ENCODE data around the gene BCL7B.

The BCL7B gene

DNA sequence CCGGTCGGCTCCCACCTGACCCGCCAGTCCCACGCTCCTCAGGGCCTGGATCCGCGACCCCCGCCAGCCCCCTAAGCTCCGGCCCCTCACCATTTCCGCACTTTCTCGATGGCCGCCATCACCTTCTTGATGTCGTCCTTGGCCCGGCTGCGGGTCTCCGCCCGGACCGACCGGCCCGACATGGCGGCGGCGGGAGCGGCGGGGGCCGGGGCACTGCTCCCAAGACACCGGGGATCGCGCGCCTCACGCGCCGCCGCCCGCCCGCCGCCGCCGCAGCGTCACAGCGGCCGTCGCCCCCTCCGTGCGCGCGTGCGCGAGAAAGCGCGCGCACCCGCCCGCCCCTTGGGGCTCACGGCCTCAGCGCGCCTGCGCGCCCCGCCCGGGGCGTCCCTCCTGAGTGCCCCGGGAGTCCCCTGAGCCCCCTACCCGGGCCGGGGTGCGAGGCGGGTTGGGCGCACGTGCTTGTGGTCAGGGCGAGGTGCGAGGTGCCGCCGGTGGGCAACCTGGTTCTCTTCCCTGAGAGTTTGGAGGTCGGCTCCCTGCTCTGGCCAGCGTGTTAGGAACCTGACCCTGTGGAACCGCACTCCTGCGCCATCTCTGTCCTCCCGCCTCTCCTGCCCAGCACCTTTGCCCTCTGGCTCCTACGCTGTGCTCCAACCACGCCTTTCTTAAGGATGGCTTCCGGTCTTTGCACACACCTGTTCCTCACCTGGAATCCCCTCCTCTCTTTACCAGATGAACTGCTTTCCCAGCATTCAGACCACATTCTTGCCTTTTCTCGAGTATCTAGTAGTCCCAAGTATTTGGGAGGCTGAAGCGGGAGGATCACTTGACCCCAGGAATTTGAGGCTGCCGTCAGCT is at the start of gene BCL7B:
BCL7B (minus strand) TSS at position 294 of the 861 bp plus-strand sequence; CDS start at position 182, 112 bp downstream.
- H3K4me1 Mint-ChIP-seq (ENCODE audit: low read depth), result peaks cover 21% of the 10 kb centered on the region
- H3K27ac Mint-ChIP-seq, result peak within 1 kb of the TSS; percentile 98
- H3K36me3 Mint-ChIP-seq (ENCODE audit: low read depth), result peaks cover 18% of the 10 kb centered on the region
- H3K27me3 Mint-ChIP-seq (ENCODE audit: low read depth), result no peaks in the 10 kb centered on the region
- peak within 1 kb of the TSS; percentile 92 for H3K4me3 Mint-ChIP-seq
- H3K9me3 Mint-ChIP-seq, result no peaks in the 10 kb centered on the region
- peak; percentile 82 for DNase-seq (ENCODE audit: low spot score)

DNA sequence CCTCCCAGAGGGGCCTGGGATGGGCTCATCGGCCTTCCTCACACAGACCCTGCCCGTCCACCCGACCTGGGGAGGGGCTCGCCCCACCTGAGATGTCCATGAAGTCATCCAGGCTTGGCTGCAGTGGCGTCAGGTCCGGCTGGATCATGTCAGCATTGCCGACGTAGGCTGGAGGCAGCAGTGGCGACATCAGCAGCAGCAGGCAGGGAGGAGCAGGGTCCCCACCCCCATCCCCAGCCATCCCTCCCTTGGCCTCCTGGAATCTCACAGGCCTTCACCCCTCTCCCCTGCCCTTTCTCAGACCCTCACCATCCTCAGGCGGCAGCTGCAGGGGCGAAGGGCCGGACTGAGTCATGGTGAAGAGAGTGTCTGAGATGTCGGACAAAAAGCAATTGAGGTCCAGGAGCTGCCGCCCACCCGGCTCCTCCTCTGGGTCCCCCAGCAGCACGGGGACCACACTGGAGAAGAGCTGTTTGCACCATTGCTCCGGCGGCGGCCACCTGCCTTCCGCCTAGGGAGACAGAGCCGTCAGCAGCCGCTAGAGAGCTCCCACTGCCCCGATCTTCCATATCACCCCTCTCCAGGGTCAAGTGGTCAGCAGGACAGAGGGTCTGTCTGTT is 48.2 kb upstream of the BCL7B start:
- Mint-ChIP-seq H3K27ac (no peak overlapping the region), H3K27me3 (ENCODE audit: low read depth) (peaks cover 7% of the 10 kb centered on the region), H3K36me3 (ENCODE audit: low read depth) (no peaks in the 10 kb centered on the region), H3K4me3 (no peak overlapping the region), H3K4me1 (ENCODE audit: low read depth) (no peaks in the 10 kb centered on the region), H3K9me3 (no peaks in the 10 kb centered on the region)
- no peak for DNase-seq (ENCODE audit: low spot score)

DNA sequence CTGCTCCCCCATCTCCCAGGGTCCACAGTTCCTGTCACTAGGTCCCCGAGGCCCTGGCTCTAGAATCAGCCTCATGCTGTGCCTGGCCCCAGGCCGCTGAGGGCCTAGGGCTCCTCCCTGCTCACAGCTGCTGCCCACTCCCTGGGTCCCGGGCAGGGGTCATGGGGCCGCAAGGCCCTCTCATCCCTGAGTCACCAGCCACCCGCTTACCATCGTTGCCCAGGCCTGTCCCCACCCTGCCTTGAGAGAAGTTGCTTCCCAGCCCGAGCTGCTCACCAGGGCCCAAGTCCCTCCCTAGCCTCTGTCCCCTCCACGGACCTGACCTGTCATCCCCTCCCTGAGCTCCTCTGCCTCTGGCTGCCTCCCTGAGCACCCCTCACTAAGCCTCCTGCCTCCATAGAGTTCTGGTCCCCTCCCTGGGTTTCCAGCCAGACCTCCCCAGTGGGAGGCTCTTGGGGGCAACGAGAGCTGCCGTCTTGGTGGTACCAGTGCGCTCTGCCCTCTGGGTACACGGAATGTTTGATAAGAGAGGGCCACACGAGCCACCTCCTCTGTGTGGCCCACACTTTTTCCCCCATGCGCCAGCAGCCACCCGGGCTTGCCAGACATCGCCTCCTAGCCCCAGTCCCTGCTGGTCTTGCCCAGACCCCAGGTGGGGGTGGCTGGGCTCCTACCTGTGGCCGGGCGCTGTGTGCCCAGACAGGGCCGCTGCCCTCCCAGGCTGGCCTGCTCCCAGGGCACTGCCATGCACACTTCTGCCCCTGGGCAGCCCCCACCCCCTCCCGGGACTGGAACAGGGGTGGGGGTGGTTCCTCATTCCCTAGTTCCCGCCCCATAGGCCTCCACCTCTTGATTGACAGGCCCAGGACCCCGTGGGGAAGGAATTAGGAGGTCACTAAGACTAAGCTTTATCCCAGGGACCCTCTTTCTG is 45.5 kb upstream of the BCL7B start:
- H3K27ac Mint-ChIP-seq, result no peak overlapping the region
- H3K27me3 Mint-ChIP-seq (ENCODE audit: low read depth), result peaks cover 13% of the 10 kb centered on the region
- no peaks in the 10 kb centered on the region for H3K9me3 Mint-ChIP-seq
- H3K4me3 Mint-ChIP-seq, result no peak overlapping the region
- H3K4me1 Mint-ChIP-seq (ENCODE audit: low read depth), result no peaks in the 10 kb centered on the region
- no peak for DNase-seq (ENCODE audit: low spot score)
- H3K36me3 Mint-ChIP-seq (ENCODE audit: low read depth), result no peaks in the 10 kb centered on the region

- Mint-ChIP-seq H3K9me3 (no peaks in the 10 kb centered on the region), H3K27me3 (ENCODE audit: low read depth) (peaks cover 9% of the 10 kb centered on the region), H3K4me1 (ENCODE audit: low read depth) (no peaks in the 10 kb centered on the region), H3K27ac (no peak overlapping the region), H3K4me3 (no peak overlapping the region), H3K36me3 (ENCODE audit: low read depth) (no peaks in the 10 kb centered on the region)
- DNase-seq (ENCODE audit: low spot score), result no peak
Observed at GRCh38 chr7:73599916-73600315, 42.4 kb upstream of the BCL7B start.

DNA sequence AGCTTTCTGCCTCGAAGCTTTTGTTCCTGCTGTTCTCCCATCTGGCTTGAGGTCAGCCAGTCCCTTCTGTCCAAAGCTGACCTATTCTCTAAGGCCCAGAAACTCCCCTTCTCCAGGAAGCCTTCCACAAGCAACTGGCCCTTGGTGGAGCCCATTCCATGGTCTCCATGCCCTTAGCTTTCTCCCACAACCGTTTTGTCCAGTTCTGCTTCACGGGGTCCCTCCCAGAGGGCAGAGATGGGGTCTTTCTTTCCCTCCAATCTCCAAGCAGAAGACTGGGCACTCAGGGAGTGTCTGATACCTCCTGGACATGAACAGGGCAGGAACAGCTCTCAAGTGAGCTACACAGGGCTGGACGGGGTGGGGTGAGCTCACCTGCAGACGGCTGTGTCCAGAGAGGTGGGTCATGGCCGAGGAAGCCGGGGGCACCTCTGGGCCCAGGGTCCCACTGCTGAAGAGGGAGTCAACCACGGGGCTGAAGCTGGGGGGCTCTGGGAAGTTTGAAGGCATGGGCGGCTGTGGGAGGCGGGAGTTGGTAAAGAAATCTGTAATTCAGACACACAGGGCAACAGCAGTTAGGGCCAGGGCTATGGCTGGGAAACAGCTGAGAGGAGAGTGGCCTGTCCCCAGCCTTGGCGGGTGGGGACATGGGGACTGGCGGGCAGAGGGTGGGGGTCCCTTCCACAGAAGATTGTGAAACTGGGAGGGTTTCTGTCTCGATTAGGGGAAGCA is 41.8 kb upstream of the BCL7B start:
- H3K4me3 Mint-ChIP-seq, result no peak overlapping the region
- no peaks in the 10 kb centered on the region for H3K36me3 Mint-ChIP-seq (ENCODE audit: low read depth)
- H3K9me3 Mint-ChIP-seq, result no peaks in the 10 kb centered on the region
- no peaks in the 10 kb centered on the region for H3K4me1 Mint-ChIP-seq (ENCODE audit: low read depth)
- H3K27ac Mint-ChIP-seq, result no peak overlapping the region
- peaks cover 9% of the 10 kb centered on the region for H3K27me3 Mint-ChIP-seq (ENCODE audit: low read depth)
- DNase-seq (ENCODE audit: low spot score), result no peak

- Mint-ChIP-seq H3K9me3 (no peaks in the 10 kb centered on the region), H3K27me3 (ENCODE audit: low read depth) (peaks cover 9% of the 10 kb centered on the region), H3K4me3 (no peak overlapping the region), H3K4me1 (ENCODE audit: low read depth) (no peaks in the 10 kb centered on the region), H3K36me3 (ENCODE audit: low read depth) (no peaks in the 10 kb centered on the region), H3K27ac (no peak overlapping the region)
- DNase-seq (ENCODE audit: low spot score), result no peak
Observed at GRCh38 chr7:73597978-73598782, 40.7 kb upstream of the BCL7B start.

- H3K9me3 Mint-ChIP-seq, result no peaks in the 10 kb centered on the region
- no peaks in the 10 kb centered on the region for H3K4me1 Mint-ChIP-seq (ENCODE audit: low read depth)
- peaks cover 9% of the 10 kb centered on the region for H3K27me3 Mint-ChIP-seq (ENCODE audit: low read depth)
- no peaks in the 10 kb centered on the region for H3K36me3 Mint-ChIP-seq (ENCODE audit: low read depth)
- no peak overlapping the region for H3K4me3 Mint-ChIP-seq
- DNase-seq (ENCODE audit: low spot score), result no peak
- no peak overlapping the region for H3K27ac Mint-ChIP-seq
Observed at GRCh38 chr7:73596191-73597065, 38.9 kb upstream of the BCL7B start.

- H3K4me3 Mint-ChIP-seq, result no peak overlapping the region
- no peak for DNase-seq (ENCODE audit: low spot score)
- H3K9me3 Mint-ChIP-seq, result no peaks in the 10 kb centered on the region
- H3K4me1 Mint-ChIP-seq (ENCODE audit: low read depth), result no peaks in the 10 kb centered on the region
- no peaks in the 10 kb centered on the region for H3K36me3 Mint-ChIP-seq (ENCODE audit: low read depth)
- H3K27me3 Mint-ChIP-seq (ENCODE audit: low read depth), result peaks cover 9% of the 10 kb centered on the region
- no peak overlapping the region for H3K27ac Mint-ChIP-seq
Observed at GRCh38 chr7:73595358-73595757, 37.9 kb upstream of the BCL7B start.

GRCh38 chr7:73593207-73594045 is 35.9 kb upstream of the BCL7B start:
- H3K4me1 Mint-ChIP-seq (ENCODE audit: low read depth), result no peaks in the 10 kb centered on the region
- DNase-seq (ENCODE audit: low spot score), result no peak
- no peaks in the 10 kb centered on the region for H3K9me3 Mint-ChIP-seq
- H3K36me3 Mint-ChIP-seq (ENCODE audit: low read depth), result no peaks in the 10 kb centered on the region
- H3K27ac Mint-ChIP-seq, result no peak overlapping the region
- no peak overlapping the region for H3K4me3 Mint-ChIP-seq
- peaks cover 7% of the 10 kb centered on the region for H3K27me3 Mint-ChIP-seq (ENCODE audit: low read depth)

GRCh38 chr7:73586911-73587310 is 29.4 kb upstream of the BCL7B start:
- Mint-ChIP-seq H3K9me3 (no peaks in the 10 kb centered on the region), H3K4me1 (ENCODE audit: low read depth) (peaks cover 7% of the 10 kb centered on the region), H3K27ac (no peak overlapping the region), H3K4me3 (no peak overlapping the region), H3K36me3 (ENCODE audit: low read depth) (no peaks in the 10 kb centered on the region), H3K27me3 (ENCODE audit: low read depth) (peaks cover 3% of the 10 kb centered on the region)
- no peak for DNase-seq (ENCODE audit: low spot score)

DNA sequence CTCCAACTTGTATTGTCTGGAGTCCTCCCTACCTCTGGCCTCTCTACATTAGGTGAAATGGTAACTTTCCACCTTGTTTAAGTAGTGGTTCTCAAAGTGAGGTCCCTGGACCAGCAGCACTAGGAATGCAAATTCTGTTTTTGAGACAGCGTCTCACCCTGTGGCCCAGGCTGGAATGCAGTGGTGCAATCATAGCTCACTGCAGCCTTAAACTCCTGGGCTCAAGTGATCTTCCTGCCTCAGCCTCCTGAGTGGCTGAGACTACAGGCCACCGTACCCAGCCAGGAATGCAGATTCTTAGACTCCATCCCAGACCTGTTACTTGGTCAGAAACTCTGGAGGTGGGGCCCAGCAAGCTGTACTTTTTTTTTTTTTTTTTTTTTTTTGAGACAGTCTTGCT is 27.7 kb upstream of the BCL7B start:
- H3K4me3 Mint-ChIP-seq, result no peak overlapping the region
- no peak for DNase-seq (ENCODE audit: low spot score)
- H3K27me3 Mint-ChIP-seq (ENCODE audit: low read depth), result peaks cover 3% of the 10 kb centered on the region
- H3K9me3 Mint-ChIP-seq, result no peaks in the 10 kb centered on the region
- peaks cover 10% of the 10 kb centered on the region for H3K4me1 Mint-ChIP-seq (ENCODE audit: low read depth)
- H3K27ac Mint-ChIP-seq, result no peak overlapping the region
- H3K36me3 Mint-ChIP-seq (ENCODE audit: low read depth), result no peaks in the 10 kb centered on the region
